C4-2B (cell line): ENCODE measurements around the gene ZNF227.

ENCODE experiments used
- H3K27ac ChIP-seq: fragments of 450-650 bp; 2 replicates; pipeline ENCODE4 v1.5.1; 2017
- CTCF ChIP-seq: fragments of 450-650 bp; conservative IDR thresholded peaks from 2 replicates; pipeline ENCODE4 v1.5.1; 2017; ENCODE audit warnings: mild to moderate bottlenecking
- ZFX ChIP-seq: fragments of 450-650 bp; IDR thresholded peaks from 2 replicates; pipeline ENCODE4 v1.6.1; 2017

The ZNF227 gene

GRCh38 chr19:44254496-44254895, 42.2 kb downstream of the ZNF227 start:
- no peak for TF ChIP-seq CTCF
- no peak for TF ChIP-seq ZFX

DNA sequence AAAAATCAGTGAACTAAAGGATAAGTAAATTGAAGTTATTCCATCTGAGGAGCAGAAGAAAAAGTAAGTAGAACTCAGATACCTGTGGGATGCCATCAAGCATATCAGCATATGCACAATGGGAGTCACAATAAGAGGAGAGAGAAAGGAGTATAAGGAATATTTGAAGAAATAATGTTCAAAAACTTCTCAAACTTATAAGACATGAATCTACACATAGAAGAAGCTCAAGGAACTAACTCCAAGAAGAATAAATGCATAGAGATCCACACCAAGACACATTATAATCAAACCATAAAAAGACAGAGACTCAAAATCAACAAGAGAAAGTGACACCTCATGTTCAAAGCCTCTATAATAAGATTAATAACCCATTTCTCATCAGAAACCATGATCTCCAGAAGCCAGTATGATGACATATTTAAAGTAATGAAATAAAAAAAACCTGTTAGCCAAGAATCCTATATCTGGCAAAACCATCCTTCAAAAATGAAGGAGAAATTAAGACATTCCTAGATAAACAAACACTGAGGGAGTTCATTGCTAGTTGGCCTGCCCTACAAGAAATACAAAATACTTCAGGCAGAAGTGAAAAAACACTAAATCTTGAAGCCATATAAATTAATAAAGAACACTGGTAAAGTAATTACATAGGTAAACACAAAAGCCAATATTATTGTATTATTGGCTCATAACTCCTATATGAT, 43.5 kb downstream of the ZNF227 start:
- H3K27ac ChIP-seq: no peak overlapping the region
- TF ChIP-seq CTCF (no peak), ZFX (no peak)

More at GRCh38 chr19:44254496-44254895, 42.2 kb downstream of the ZNF227 start:
- no peak overlapping the region for H3K27ac ChIP-seq

DNA sequence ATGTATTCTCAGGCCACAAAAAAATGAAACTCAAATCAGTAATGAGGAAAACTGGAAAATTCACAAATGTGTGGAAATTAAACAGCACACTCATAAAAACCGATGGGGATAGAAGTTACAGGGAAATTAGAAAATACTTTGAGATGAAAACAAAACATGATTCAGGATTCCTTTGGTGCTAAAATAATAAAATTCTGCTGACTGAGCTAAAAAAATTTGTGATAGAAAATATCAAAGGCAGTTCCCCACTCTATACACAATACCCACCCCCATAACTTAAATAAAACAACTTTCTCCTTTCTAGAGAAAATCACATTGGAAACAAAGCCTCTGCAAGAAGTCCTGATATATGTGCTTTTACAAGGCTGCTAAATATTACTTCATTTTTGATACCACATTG, 45.8 kb downstream of the ZNF227 start:
- no peak for TF ChIP-seq CTCF
- no peak for TF ChIP-seq ZFX
- no peak overlapping the region for H3K27ac ChIP-seq

DNA sequence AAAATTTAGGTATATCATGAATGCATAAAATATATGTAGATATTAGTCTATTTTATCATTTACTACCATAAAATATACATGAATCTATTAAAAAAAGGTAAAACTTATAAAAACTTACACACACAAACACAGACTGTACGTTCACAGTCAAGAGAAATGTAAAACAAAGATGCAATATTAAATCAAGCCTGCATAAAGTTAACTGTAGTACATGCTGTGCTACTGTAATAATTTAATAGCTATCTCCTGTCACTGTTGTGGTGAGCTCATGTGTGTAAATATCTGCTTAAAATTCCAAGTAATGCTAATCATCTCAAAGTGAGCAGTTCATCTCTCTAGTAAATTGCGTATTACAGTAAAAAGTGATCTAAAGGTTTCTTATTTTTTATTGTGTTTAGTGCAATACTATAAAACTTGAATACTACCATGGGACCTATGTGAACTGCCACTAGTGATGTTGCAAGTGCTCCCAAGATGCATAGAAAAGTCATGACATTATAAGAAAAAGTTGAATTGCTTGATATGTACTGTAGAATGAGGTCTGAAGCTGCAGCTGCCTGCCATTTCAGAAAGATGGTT, 46.6 kb downstream of the ZNF227 start:
- no peak overlapping the region for H3K27ac ChIP-seq
- TF ChIP-seq ZFX (no peak), CTCF (no peak)

GRCh38 chr19:44260343-44260681, 48.0 kb downstream of the ZNF227 start:
- H3K27ac ChIP-seq: peak overlapping the region; percentile 56
- TF ChIP-seq CTCF: no peak
- no peak for TF ChIP-seq ZFX

DNA sequence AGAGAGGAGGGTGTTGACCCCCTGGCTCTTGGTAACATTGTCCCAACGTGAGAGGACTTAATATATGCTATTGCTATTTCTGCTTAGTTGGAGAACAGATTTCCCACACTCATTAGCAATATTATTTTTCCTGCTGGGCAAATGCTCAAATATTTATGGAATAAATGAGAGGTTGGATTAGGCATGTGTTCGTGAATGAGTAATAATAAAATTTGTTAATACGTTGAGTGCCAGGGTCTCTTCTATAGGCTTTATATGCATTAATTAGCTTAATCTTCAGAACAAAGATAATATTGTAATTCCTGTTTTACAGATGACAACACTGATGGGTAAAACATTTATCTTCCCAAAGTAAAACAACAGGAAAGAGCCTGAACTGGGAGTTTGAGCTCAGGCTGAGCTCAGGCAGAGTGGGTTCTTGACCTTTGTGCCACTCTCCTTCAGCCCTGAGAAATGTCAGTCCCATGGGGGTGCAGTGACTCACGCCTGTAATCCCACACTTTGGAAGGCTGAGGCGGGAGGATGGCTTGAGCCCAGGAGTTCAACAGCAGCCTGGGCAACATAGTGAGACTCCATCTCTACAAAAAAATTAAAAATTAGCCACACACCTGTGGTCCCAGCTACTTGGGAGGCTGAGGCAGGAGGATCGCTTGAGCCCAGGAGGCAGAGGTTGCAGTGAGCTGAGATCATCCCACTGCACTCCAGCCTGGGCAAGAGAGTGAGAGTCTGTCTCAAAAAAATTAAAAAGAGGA, 48.5 kb downstream of the ZNF227 start:
- no peak for TF ChIP-seq ZFX
- no peak for TF ChIP-seq CTCF
- no peak overlapping the region for H3K27ac ChIP-seq

DNA sequence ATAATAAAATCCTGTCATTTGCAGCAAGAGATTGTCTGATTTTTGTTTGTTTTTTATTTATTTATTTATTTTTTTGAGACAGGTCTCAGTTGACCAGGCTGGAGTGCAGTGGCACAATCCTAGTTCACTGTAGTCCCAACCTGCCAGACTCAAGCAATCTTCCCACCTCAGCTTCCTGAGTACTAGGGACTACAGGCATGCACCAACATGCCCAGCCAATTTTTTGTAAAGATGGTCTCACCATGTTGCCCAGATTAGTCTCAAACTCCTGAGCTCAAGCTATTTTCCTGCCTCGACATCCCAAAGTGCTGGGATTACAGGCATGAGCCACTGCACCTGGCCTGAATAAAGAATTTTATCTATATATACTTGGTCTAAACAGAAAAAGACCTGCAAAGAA, 65.0 kb downstream of the ZNF227 start:
- TF ChIP-seq CTCF: no peak
- no peak for TF ChIP-seq ZFX
- no peak overlapping the region for H3K27ac ChIP-seq
